Kidney epithelial cell (primary cell): ENCODE results near the gene INSR. TPM values are rescaled to one million over a fixed set of nuclear protein-coding genes. Genes with fewer than 3 reads are reported as not detected.

Source experiments
- DNase-seq: peaks from one replicate; pipeline ENCODE4 v3.0.0-alpha.2; 2010; ENCODE audit warnings: low read depth
- H3K27me3 ChIP-seq: 2 replicates; pipeline ENCODE4 v1.6.0; 2011; ENCODE audit warnings: low read length; ENCODE audit not compliant: control insufficient read depth, insufficient read depth
- H3K36me3 ChIP-seq: 2 replicates; pipeline ENCODE4 v1.5.1; 2011; ENCODE audit warnings: low read length; ENCODE audit not compliant: control insufficient read depth, insufficient read depth
- H3K4me3 ChIP-seq: 2 replicates; pipeline ENCODE4 v1.5.1; 2011; ENCODE audit warnings: low read depth, mild to moderate bottlenecking, control low read depth, low read length
- CTCF ChIP-seq: IDR thresholded peaks from 2 replicates; pipeline ENCODE4 v1.5.1; 2011; ENCODE audit warnings: mild to moderate bottlenecking, moderate library complexity, low read length, control low read depth, inconsistent platforms; ENCODE audit not compliant: insufficient read depth, poor library complexity, severe bottlenecking
- total RNA-seq: library from RNA; depleted of rRNA; stranded (reverse); fragments of >200 nt; gene quantifications from 2 replicates; pipeline ENCODE4 v1.2.3, GENCODE V29; 2015

Gene INSR
- total RNA-seq, 1 donor from 2014 or later, result 15.5 TPM

GRCh38 chr19:7203332-7203731, 90.9 kb downstream of the INSR start:
- DNase-seq, result no peak
- Histone ChIP-seq H3K4me3 (no peak overlapping the region), H3K36me3 (no peaks in the 10 kb centered on the region), H3K27me3 (no peaks in the 10 kb centered on the region)
- no peak for TF ChIP-seq CTCF

- Histone ChIP-seq H3K4me3 (no peak overlapping the region), H3K27me3 (no peaks in the 10 kb centered on the region), H3K36me3 (no peaks in the 10 kb centered on the region)
- TF ChIP-seq CTCF, result no peak
- no peak for DNase-seq
Measured at GRCh38 chr19:7202888-7203287, 91.3 kb downstream of the INSR start.

GRCh38 chr19:7200736-7201135, 93.5 kb downstream of the INSR start:
- no peak for TF ChIP-seq CTCF
- Histone ChIP-seq H3K27me3 (no peaks in the 10 kb centered on the region), H3K36me3 (no peaks in the 10 kb centered on the region), H3K4me3 (no peak overlapping the region)
- DNase-seq, result no peak

- TF ChIP-seq CTCF, result no peak
- H3K4me3 ChIP-seq, result no peak overlapping the region
- no peak for DNase-seq
- no peaks in the 10 kb centered on the region for H3K27me3 ChIP-seq
- H3K36me3 ChIP-seq, result no peaks in the 10 kb centered on the region
Measured at GRCh38 chr19:7199613-7200533, 94.3 kb downstream of the INSR start.

GRCh38 chr19:7197760-7198696, 96.2 kb downstream of the INSR start:
- TF ChIP-seq CTCF, result no peak

More at GRCh38 chr19:7197760-7198696, 96.2 kb downstream of the INSR start:
- peak; percentile 62 for DNase-seq
- Histone ChIP-seq H3K27me3 (no peaks in the 10 kb centered on the region), H3K4me3 (peak overlapping the region; percentile 70), H3K36me3 (no peaks in the 10 kb centered on the region)
